HG03066 (cell line): ENCODE results near the gene CLCNKA.

Experiments used
- ATAC-seq: cut with Tn5 transposase; IDR thresholded peaks from one replicate; pipeline ENCODE4 v1.9.1; 2021; ENCODE audit warnings: low read depth; ENCODE audit not compliant: unreplicated experiment

Gene CLCNKA

GRCh38 chr1:16073490-16074119 is 51.8 kb downstream of the CLCNKA start, which contains the start of gene FAM131C:
FAM131C (minus strand) TSS chr1:16073651; CDS start chr1:16073442, 209 bp downstream.
- no peak for ATAC-seq

GRCh38 chr1:16074217-16074616 is 52.4 kb downstream of the CLCNKA start:
- no peak for ATAC-seq

DNA sequence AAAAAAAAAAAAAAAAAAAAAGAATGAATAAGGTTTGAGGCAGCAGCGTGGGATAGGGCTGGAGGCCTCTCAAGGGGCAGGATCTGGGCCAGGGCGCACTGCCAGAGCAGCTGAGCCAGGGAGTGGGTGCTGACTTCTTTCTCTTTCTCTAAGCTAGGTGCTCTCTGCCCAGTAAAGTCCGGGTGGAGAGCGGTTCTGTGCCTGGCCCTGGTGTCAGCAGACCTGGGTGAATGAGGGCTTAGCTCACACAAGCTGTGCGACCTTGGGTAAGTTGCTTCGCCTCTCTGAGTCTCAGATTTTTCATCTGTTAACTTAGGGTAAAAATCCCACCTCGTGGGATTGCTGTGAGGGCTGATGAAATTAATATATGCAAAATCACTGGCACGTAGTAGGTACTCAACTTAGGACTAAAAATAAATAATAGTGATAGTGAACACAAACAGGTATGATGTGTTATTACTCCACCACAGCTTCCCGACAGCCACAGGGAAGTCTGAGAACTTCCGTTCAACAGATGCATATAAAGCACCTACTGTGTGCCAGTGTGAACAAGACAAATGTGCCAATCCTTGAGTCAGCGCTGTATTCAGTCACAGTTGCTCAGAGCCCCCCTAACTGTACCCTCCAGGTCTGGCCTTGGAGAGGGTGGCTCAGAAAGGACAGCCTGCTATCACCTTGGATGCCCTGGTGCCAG is 53.6 kb downstream of the CLCNKA start:
- no peak for ATAC-seq

GRCh38 chr1:16076031-16076864 is 54.4 kb downstream of the CLCNKA start:
- ATAC-seq: no peak

DNA sequence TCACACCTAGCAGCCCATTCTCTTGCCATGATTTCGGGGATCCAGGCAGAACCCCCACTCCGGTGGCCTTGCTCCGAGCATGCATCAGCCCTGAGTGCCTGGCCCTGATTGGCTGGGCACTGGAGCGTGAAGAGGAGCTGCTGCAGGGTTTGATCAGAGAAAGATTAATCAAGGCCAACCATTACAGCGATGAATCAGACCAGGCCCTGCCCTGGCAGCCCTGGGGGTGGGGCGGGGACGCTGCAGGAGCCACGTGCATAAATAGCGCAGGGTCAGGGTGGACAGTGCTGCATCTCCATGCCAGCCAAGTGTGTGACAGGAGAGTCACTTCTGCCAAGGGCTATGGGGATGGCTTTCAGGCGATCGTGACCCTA is 55.0 kb downstream of the CLCNKA start:
- ATAC-seq: no peak

GRCh38 chr1:16077406-16078245 is 55.8 kb downstream of the CLCNKA start:
- ATAC-seq: no peak

GRCh38 chr1:16078925-16079656 is 57.3 kb downstream of the CLCNKA start:
- ATAC-seq: peak; percentile 54

- no peak for ATAC-seq
These were observed 58.8 kb downstream of the CLCNKA start for GRCh38 chr1:16080422-16081150.

DNA sequence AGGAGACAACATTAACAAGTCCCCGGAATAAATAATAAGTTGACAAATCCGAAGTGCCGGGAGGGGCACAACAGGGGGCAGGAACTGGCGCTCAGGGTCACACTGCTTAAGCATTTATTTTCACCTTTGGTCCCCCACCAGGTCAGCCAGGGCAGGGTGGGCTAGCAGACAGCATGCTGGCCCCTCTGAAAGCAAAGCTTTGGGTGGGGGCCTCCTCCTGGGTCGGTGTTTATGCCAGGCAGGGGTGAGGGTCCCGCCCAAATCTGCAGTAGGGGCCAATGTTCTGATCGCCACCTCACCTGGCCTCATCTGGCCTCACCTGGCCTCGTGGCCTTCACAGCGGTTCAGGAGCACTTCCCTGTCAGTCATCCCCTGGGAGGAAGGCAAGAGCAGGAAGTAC is 59.8 kb downstream of the CLCNKA start:
- ATAC-seq: no peak

- no peak for ATAC-seq
These were observed 60.6 kb downstream of the CLCNKA start for GRCh38 chr1:16082283-16083038.

DNA sequence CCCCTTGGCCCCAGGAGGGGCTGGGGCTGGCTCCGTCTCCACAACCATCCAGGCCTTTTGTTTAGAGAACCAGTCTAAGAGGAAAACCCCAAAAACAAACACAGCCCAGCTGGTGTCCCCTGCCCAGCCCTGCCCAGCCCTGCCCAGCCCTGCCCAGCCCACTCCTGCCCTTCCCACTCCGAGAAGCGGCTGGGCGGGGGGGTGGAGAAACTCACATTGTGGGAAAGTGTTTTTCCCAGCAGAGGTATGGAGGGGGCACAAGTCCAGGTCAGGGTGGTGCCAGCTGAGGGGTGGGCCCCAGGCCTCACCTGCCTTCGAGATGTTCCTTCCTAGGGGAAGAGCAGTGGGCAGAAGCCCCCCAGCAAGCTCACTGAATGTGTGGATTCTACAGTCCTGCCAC is 61.6 kb downstream of the CLCNKA start:
- ATAC-seq: no peak
